B cell (primary cell): ENCODE results near the gene SLC22A12. TPM values are rescaled to one million over a fixed set of nuclear protein-coding genes. Genes with fewer than 3 reads are reported as not detected.

Source experiments
- ATAC-seq: fragments of 200-7000 bp; cut with Tn5 transposase; one replicate; pipeline ENCODE4 v1.10.0; 2021; ENCODE audit warnings: low read depth, mild to moderate bottlenecking, moderate number of reproducible peaks, moderate library complexity
- CTCF ChIA-PET: fragments of 350-600 bp; sonication (Branson Sonifier 250); formaldehyde crosslinking; loops from one replicate; lab custom pipeline; 2021; ENCODE audit warnings: antibody characterized with exemption, inconsistent platforms; lab: Charles Lee
- POLR2A ChIA-PET: fragments of 350-600 bp; sonication (Branson Sonifier 250); formaldehyde crosslinking; loops from one replicate; lab custom pipeline; 2021; ENCODE audit warnings: antibody characterized with exemption; lab: Charles Lee
- DNase-seq: peaks from one replicate; pipeline ENCODE4 v3.0.0; 2013
- H2AFZ ChIP-seq: 2 replicates; pipeline ENCODE4 v1.6.1; 2012; ENCODE audit warnings: mild to moderate bottlenecking, low read depth, low read length; ENCODE audit not compliant: insufficient read depth, poor library complexity, severe bottlenecking
- H3K27ac ChIP-seq, 2 donors: 1 replicate in 1 of 2; 2 replicates in 1 of 2; pipeline ENCODE4 v1.5.1; 2012 to 2013; ENCODE audit warnings: low read length in 2 of 2, mild to moderate bottlenecking in 2 of 2, moderate library complexity in 1 of 2
- H3K27me3 ChIP-seq, 4 experiments: fragments of 200-600 bp in 1 of 4; sonication (generic) in 1 of 4; replicated peaks in 1 of 4; 1 replicate in 2 of 4; 2 replicates in 2 of 4; pipeline versions ENCODE4 v1.6.1 to v1.7.0; 2013 to 2016; ENCODE audit warnings: low read length in 3 of 4, mild to moderate bottlenecking in 2 of 4, mixed read lengths in 1 of 4, moderate library complexity in 1 of 4; ENCODE audit not compliant: insufficient read depth in 4 of 4, control insufficient read depth in 3 of 4; ENCODE audit errors: control extremely low read depth in 1 of 4
- H3K36me3 ChIP-seq, 2 experiments: replicated peaks in 1 of 2; 1 replicate in 1 of 2; 2 replicates in 1 of 2; pipeline versions ENCODE4 v1.6.1 to v1.7.1; 2013; ENCODE audit warnings: low read length in 1 of 2; ENCODE audit not compliant: insufficient read depth in 2 of 2, control insufficient read depth in 1 of 2; ENCODE audit errors: control extremely low read depth in 1 of 2, extremely low read depth in 1 of 2
- H3K4me1 ChIP-seq, 2 donors: fragments of 200-600 bp in 1 of 2; sonication (generic) in 1 of 2; 1 replicate in 1 of 2; 2 replicates in 1 of 2; pipeline versions ENCODE4 v1.5.1 to v1.6.1; 2013 to 2017; ENCODE audit warnings: low read length in 2 of 2; ENCODE audit not compliant: control insufficient read depth in 2 of 2, insufficient read depth in 2 of 2
- H3K4me2 ChIP-seq: replicated peaks from 2 replicates; pipeline ENCODE3; 2012; ENCODE audit warnings: mild to moderate bottlenecking, low read depth, low read length; ENCODE audit not compliant: poor library complexity, severe bottlenecking
- H3K4me3 ChIP-seq, 5 experiments: fragments of 200-600 bp in 1 of 5; sonication (generic) in 1 of 5; 1 replicate in 3 of 5; 2 replicates in 2 of 5; pipeline versions ENCODE4 v1.5.1 to v1.7.0; 2011 to 2016; ENCODE audit warnings: low read length in 4 of 5, mild to moderate bottlenecking in 4 of 5, low read depth in 2 of 5, control low read depth in 1 of 5, moderate library complexity in 1 of 5; ENCODE audit not compliant: insufficient read depth in 1 of 5; ENCODE audit errors: control extremely low read depth in 1 of 5, extremely low read depth in 1 of 5
- H3K79me2 ChIP-seq: fragments of 200-600 bp; sonication (generic); one replicate; pipeline ENCODE4 v1.6.0; 2016; ENCODE audit warnings: low read length; ENCODE audit not compliant: control insufficient read depth, insufficient read depth
- H3K9ac ChIP-seq: fragments of 200-600 bp; sonication (generic); 2 replicates; pipeline ENCODE4 v1.6.1; 2017; ENCODE audit warnings: mild to moderate bottlenecking, low read length, moderate library complexity
- H3K9me3 ChIP-seq, 3 donors: one replicate each; pipeline versions ENCODE4 v1.6.1 to v1.7.1; 2013; ENCODE audit warnings: low read length in 2 of 3; ENCODE audit not compliant: control insufficient read depth in 2 of 3, insufficient read depth in 1 of 3; ENCODE audit errors: control extremely low read depth in 1 of 3
- H4K20me1 ChIP-seq: 2 replicates; pipeline ENCODE4 v1.6.0; 2012; ENCODE audit warnings: mild to moderate bottlenecking, low read length; ENCODE audit not compliant: insufficient read depth, control insufficient read depth, poor library complexity, severe bottlenecking
- H3K27ac Mint-ChIP-seq: one replicate; pipeline ENCODE4 v1.8.0; 2021; ENCODE audit warnings: mixed read lengths
- H3K27me3 Mint-ChIP-seq: one replicate; pipeline ENCODE4 v1.8.0; 2021; ENCODE audit warnings: mixed read lengths
- H3K4me1 Mint-ChIP-seq: one replicate; pipeline ENCODE4 v1.8.0; 2021; ENCODE audit warnings: mixed read lengths
- H3K4me3 Mint-ChIP-seq: one replicate; pipeline ENCODE4 v1.8.0; 2021; ENCODE audit warnings: mixed read lengths
- H3K9me3 Mint-ChIP-seq: one replicate; pipeline ENCODE4 v1.8.0; 2022; ENCODE audit warnings: mixed read lengths; ENCODE audit not compliant: insufficient read depth
- CTCF ChIP-seq: fragments of 200-600 bp; IDR thresholded peaks from one replicate; pipeline ENCODE4 v1.8.0; 2022; ENCODE audit warnings: antibody characterized with exemption, mild to moderate bottlenecking
- EZH2 ChIP-seq: IDR thresholded peaks from 2 replicates; pipeline ENCODE4 v1.6.1; 2012; ENCODE audit warnings: borderline replicate concordance, low read depth, mild to moderate bottlenecking, moderate library complexity, low read length; ENCODE audit not compliant: insufficient read depth, poor library complexity, severe bottlenecking
- WGBS: methylation state at CpG from one replicate; pipeline ENCODE4 v1.1.5; 2013; ENCODE audit warnings: missing lambda C conversion rate; ENCODE audit not compliant: insufficient coverage; 5-methylcytosine and 5-hydroxymethylcytosine counted together
- intact Hi-C: fragments of 100-400 bp; cut with micrococcal nuclease; formaldehyde crosslinking; loops from one replicate; pipeline ENCODE4 v1.10.0; 2022
- polyA minus RNA-seq: library from RNA; depleted of rRNA, polyadenylated mRNA; stranded (reverse); fragments of >200 nt; gene quantifications from 2 replicates; pipeline ENCODE4 v1.2.3, GENCODE V29; 2012
- polyA plus RNA-seq: library from polyadenylated mRNA; depleted of rRNA; stranded (reverse); fragments of >200 nt; gene quantifications from 2 replicates; pipeline ENCODE4 v1.2.3, GENCODE V29; 2012
- total RNA-seq, 2 donors: library from RNA; stranded (reverse); fragments of 120-200 nt in 1 of 2; gene quantifications; 1 replicate in 1 of 2; 2 replicates in 1 of 2; pipeline versions ENCODE4 v1.2.3 to v1.2.4, GENCODE V29; 2013 to 2022

SLC22A12 gene
- total RNA-seq (not detected in 2 replicates), polyA plus RNA-seq (not detected in 2 replicates), polyA minus RNA-seq (not detected in 2 replicates)
- total RNA-seq (2013): not detected

GRCh38 chr11:64590763-64591221 is at the start of gene SLC22A12:
TSS of gene SLC22A12 (plus strand) at chr11:64591220. CDS start at chr11:64591557, 337 bp downstream.
- intact Hi-C loops: no loop called here

More at GRCh38 chr11:64590763-64591221, at the start of gene SLC22A12:
- ChIA-PET POLR2A (no interaction called here), CTCF (no interaction called here)
- Histone ChIP-seq H3K79me2 (no peaks in the 10 kb centered on the region), H3K4me3 (no peak within 1 kb of the TSS), H3K4me2 (no peak within 1 kb of the TSS), H3K27me3 (peaks cover 0 to 3% (median 0%) of the 10 kb centered on the region in 4 experiments), H3K27ac (no peak within 1 kb of the TSS), H3K4me1 (no peaks in the 10 kb centered on the region), H3K36me3 (no peaks in the 10 kb centered on the region), H3K9ac (no peak within 1 kb of the TSS), H3K9me3 (peaks cover 0 to 21% (median 5%) of the 10 kb centered on the region in 3 donors), H2AFZ (no peak within 1 kb of the TSS), H4K20me1 (no peaks in the 10 kb centered on the region)
- TF ChIP-seq EZH2: no peak
- no peak for TF ChIP-seq CTCF
- Mint-ChIP-seq H3K4me1 (no peaks in the 10 kb centered on the region), H3K4me3 (no peak within 1 kb of the TSS), H3K27me3 (peaks cover 19% of the 10 kb centered on the region), H3K27ac (no peak within 1 kb of the TSS), H3K9me3 (peaks cover 10% of the 10 kb centered on the region)
- DNase-seq: no peak
- ATAC-seq: no peak
- WGBS: 84% methylated on average over 14 of the region's 14 CpGs
